ENCODE measurements around the gene SPACA5B.
"Not testable (repeated sequence)": the region's sequence is repeated elsewhere in the genome, so short reads cannot be mapped to it uniquely, and the experiment has no call there.

SPACA5B gene

GRCh38 chrX:48130326-48130725, at the start of gene SPACA5B:
SPACA5B (plus strand) TSS chrX:48130626; CDS start chrX:48130688, 62 bp downstream.
- DNase-seq (ENCODE audit: low read depth) = not testable (repeated sequence)

- peak; percentile 9 for DNase-seq (ENCODE audit: low read depth)
Observed at GRCh38 chrX:48083212-48083611, 47.2 kb upstream of the SPACA5B start.

GRCh38 chrX:48083706-48084105, 46.7 kb upstream of the SPACA5B start:
- no peak for DNase-seq (ENCODE audit: low read depth)

GRCh38 chrX:48086082-48086481, 44.3 kb upstream of the SPACA5B start:
- no peak for DNase-seq (ENCODE audit: low read depth)

GRCh38 chrX:48090123-48090522, 40.3 kb upstream of the SPACA5B start:
- DNase-seq (ENCODE audit: low read depth) = no peak

- not testable (repeated sequence) for DNase-seq (ENCODE audit: low read depth)
Observed at GRCh38 chrX:48092558-48092957, 37.9 kb upstream of the SPACA5B start.

GRCh38 chrX:48101443-48101842, 29.0 kb upstream of the SPACA5B start:
- DNase-seq (ENCODE audit: low read depth) = no peak

- DNase-seq (ENCODE audit: low read depth) = no peak
Observed at GRCh38 chrX:48102874-48103374, 27.5 kb upstream of the SPACA5B start.

GRCh38 chrX:48107717-48108116, 22.7 kb upstream of the SPACA5B start:
- no peak for DNase-seq (ENCODE audit: low read depth)

GRCh38 chrX:48125286-48125685, 5.1 kb upstream of the SPACA5B start:
- not testable (repeated sequence) for DNase-seq (ENCODE audit: low read depth)

- DNase-seq (ENCODE audit: low read depth) = not testable (repeated sequence)
Observed at GRCh38 chrX:48132308-48132844, 1.9 kb downstream of the SPACA5B start.

GRCh38 chrX:48139076-48139475, 8.7 kb downstream of the SPACA5B start:
- DNase-seq (ENCODE audit: low read depth) = not testable (repeated sequence)

GRCh38 chrX:48141810-48142508, 11.5 kb downstream of the SPACA5B start:
- DNase-seq (ENCODE audit: low read depth) = not testable (repeated sequence)

- not testable (repeated sequence) for DNase-seq (ENCODE audit: low read depth)
Observed at GRCh38 chrX:48142697-48143096, 12.3 kb downstream of the SPACA5B start.

- no peak for DNase-seq (ENCODE audit: low read depth)
Observed at GRCh38 chrX:48153769-48154168, 23.3 kb downstream of the SPACA5B start.

GRCh38 chrX:48154796-48155195, 24.4 kb downstream of the SPACA5B start:
- no peak for DNase-seq (ENCODE audit: low read depth)

- DNase-seq (ENCODE audit: low read depth) = no peak
Observed at GRCh38 chrX:48156014-48156413, 25.6 kb downstream of the SPACA5B start.

- no peak for DNase-seq (ENCODE audit: low read depth)
Observed at GRCh38 chrX:48165241-48165640, 34.8 kb downstream of the SPACA5B start.

GRCh38 chrX:48166322-48166721, 35.9 kb downstream of the SPACA5B start:
- DNase-seq (ENCODE audit: low read depth) = not testable (repeated sequence)

- no peak for DNase-seq (ENCODE audit: low read depth)
Observed at GRCh38 chrX:48179691-48180090, 49.3 kb downstream of the SPACA5B start.

- no peak for DNase-seq (ENCODE audit: low read depth)
Observed at GRCh38 chrX:48180811-48181210, 50.4 kb downstream of the SPACA5B start.

GRCh38 chrX:48181882-48182281, 51.5 kb downstream of the SPACA5B start:
- DNase-seq (ENCODE audit: low read depth) = not testable (repeated sequence)

All from activated T-helper 9 cell treated with anti-CD3 and anti-CD28 coated beads, Interleukin-2, amount 50 U/mL, for 16 hours (primary cell).